Astrocyte (in vitro differentiated cells and primary cell): Measurements from ENCODE around the gene CMTM8. TPM values are rescaled to one million over a fixed set of nuclear protein-coding genes. Genes with fewer than 3 reads are reported as not detected.

Experiments used
- DNase-seq: peaks from one replicate; pipeline ENCODE4 v3.0.0-alpha.2; 2010; ENCODE audit warnings: low read depth
- FAIRE-seq: peaks from 2 replicates; lab custom pipeline; 2011; peaks lifted over from hg19 to GRCh38; lab: Jason Lieb, UNC
- H2AFZ ChIP-seq: 2 replicates; pipeline ENCODE4 v1.6.0; 2012; ENCODE audit warnings: low read depth, low read length, inconsistent platforms
- H3K27ac ChIP-seq: 2 replicates; pipeline ENCODE4 v1.5.1; 2011; ENCODE audit warnings: low read depth, low read length, inconsistent platforms
- H3K27me3 ChIP-seq: 2 replicates; pipeline ENCODE4 v1.6.0; 2011; ENCODE audit warnings: low read length, inconsistent platforms; ENCODE audit not compliant: insufficient read depth
- H3K36me3 ChIP-seq: 2 replicates; pipeline ENCODE4 v1.5.1; 2011; ENCODE audit warnings: low read length, inconsistent platforms; ENCODE audit not compliant: insufficient read depth
- H3K4me1 ChIP-seq: 2 replicates; pipeline ENCODE4 v1.5.1; 2011; ENCODE audit warnings: low read length, inconsistent platforms; ENCODE audit not compliant: insufficient read depth
- H3K4me2 ChIP-seq: 2 replicates; pipeline ENCODE4 v1.6.0; 2012; ENCODE audit warnings: low read length, inconsistent platforms
- H3K4me3 ChIP-seq: 2 replicates; pipeline ENCODE4 v1.5.1; 2011; ENCODE audit warnings: low read depth, mild to moderate bottlenecking, low read length, inconsistent platforms; ENCODE audit not compliant: insufficient read depth
- H3K79me2 ChIP-seq: 2 replicates; pipeline ENCODE4 v1.6.0; 2012; ENCODE audit warnings: mild to moderate bottlenecking, low read length, inconsistent platforms; ENCODE audit not compliant: insufficient read depth
- H3K9ac ChIP-seq: 2 replicates; pipeline ENCODE4 v1.6.0; 2012; ENCODE audit warnings: mild to moderate bottlenecking, low read length, inconsistent platforms
- H3K9me3 ChIP-seq: 2 replicates; pipeline ENCODE4 v1.5.1; 2012; ENCODE audit warnings: low read depth, mild to moderate bottlenecking, low read length, inconsistent platforms; ENCODE audit not compliant: insufficient read depth
- H4K20me1 ChIP-seq: 2 replicates; pipeline ENCODE4 v1.6.0; 2012; ENCODE audit warnings: low read length, inconsistent platforms; ENCODE audit not compliant: insufficient read depth
- H3K27ac Mint-ChIP-seq: one replicate; pipeline ENCODE4 v1.8.0; 2021; ENCODE audit warnings: mild to moderate bottlenecking, mixed read lengths; ENCODE audit not compliant: unreplicated experiment
- H3K27me3 Mint-ChIP-seq: one replicate; pipeline ENCODE4 v1.8.0; 2021; ENCODE audit warnings: low read depth, mixed read lengths; ENCODE audit not compliant: unreplicated experiment
- H3K36me3 Mint-ChIP-seq: one replicate; pipeline ENCODE4 v1.8.0; 2021; ENCODE audit warnings: low read depth, mixed read lengths; ENCODE audit not compliant: unreplicated experiment
- H3K4me1 Mint-ChIP-seq: one replicate; pipeline ENCODE4 v1.8.0; 2021; ENCODE audit warnings: low read depth, mixed read lengths; ENCODE audit not compliant: unreplicated experiment
- H3K4me3 Mint-ChIP-seq: one replicate; pipeline ENCODE4 v1.8.0; 2021; ENCODE audit warnings: mild to moderate bottlenecking, moderate library complexity, mixed read lengths; ENCODE audit not compliant: unreplicated experiment
- H3K9me3 Mint-ChIP-seq: one replicate; pipeline ENCODE4 v1.8.0; 2021; ENCODE audit warnings: mild to moderate bottlenecking, mixed read lengths; ENCODE audit not compliant: unreplicated experiment
- EZH2 ChIP-seq: IDR thresholded peaks from 2 replicates; pipeline ENCODE4 v1.6.1; 2012; ENCODE audit warnings: mild to moderate bottlenecking, low read length, inconsistent platforms; ENCODE audit not compliant: insufficient read depth
- total RNA-seq: library from RNA; stranded (reverse); gene quantifications from 2 replicates; pipeline ENCODE4 v1.2.1, GENCODE V29; 2021
- TF ChIP-seq, protein P1 (sequence below): IDR thresholded peaks from 2 replicates; pipeline ENCODE4 v1.5.1; 2011; ENCODE audit warnings: low read depth, mild to moderate bottlenecking, inconsistent platforms, low read length, moderate library complexity; ENCODE audit not compliant: insufficient read depth

CMTM8 gene
- total RNA-seq, 1 donor from 2014 or later, result 1.6 TPM

DNA sequence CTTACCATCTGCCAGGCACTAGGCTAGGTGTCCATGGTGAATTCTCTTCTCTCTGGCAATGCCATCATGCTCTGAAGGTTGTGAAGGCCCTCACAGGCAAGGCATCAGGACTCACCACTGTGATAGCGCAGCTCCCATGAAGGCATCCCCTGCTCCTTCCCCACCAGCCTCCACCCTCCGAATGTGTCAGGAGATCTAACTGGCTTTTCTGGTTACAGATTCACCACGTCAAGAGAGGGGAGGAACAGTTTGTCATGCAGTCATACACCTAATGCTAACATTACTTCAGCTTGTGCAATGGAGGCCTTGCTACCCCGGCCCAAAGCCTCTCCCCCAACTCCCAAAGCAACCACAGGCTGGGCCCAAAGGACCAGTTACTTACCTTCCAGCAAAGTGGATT, 8.9 kb upstream of the CMTM8 start:
- H3K9me3 ChIP-seq, result peaks cover 4% of the 10 kb centered on the region
- no peaks in the 10 kb centered on the region for H3K27me3 ChIP-seq
- H3K79me2 ChIP-seq, result no peaks in the 10 kb centered on the region
- no peaks in the 10 kb centered on the region for H3K36me3 ChIP-seq
- H3K27ac ChIP-seq, result no peak overlapping the region
- no peak for FAIRE-seq
- Mint-ChIP-seq H3K27ac (no peak overlapping the region), H3K9me3 (peaks cover 5% of the 10 kb centered on the region), H3K27me3 (no peaks in the 10 kb centered on the region), H3K36me3 (no peaks in the 10 kb centered on the region), H3K4me1 (peaks cover 8% of the 10 kb centered on the region), H3K4me3 (no peak overlapping the region)
- no peak for TF ChIP-seq EZH2
- TF ChIP-seq, protein P1, sequence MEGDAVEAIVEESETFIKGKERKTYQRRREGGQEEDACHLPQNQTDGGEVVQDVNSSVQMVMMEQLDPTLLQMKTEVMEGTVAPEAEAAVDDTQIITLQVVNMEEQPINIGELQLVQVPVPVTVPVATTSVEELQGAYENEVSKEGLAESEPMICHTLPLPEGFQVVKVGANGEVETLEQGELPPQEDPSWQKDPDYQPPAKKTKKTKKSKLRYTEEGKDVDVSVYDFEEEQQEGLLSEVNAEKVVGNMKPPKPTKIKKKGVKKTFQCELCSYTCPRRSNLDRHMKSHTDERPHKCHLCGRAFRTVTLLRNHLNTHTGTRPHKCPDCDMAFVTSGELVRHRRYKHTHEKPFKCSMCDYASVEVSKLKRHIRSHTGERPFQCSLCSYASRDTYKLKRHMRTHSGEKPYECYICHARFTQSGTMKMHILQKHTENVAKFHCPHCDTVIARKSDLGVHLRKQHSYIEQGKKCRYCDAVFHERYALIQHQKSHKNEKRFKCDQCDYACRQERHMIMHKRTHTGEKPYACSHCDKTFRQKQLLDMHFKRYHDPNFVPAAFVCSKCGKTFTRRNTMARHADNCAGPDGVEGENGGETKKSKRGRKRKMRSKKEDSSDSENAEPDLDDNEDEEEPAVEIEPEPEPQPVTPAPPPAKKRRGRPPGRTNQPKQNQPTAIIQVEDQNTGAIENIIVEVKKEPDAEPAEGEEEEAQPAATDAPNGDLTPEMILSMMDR, result no peak
- no peak overlapping the region for H3K9ac ChIP-seq
- no peak for DNase-seq
- H2AFZ ChIP-seq, result no peak overlapping the region
- peaks cover 12% of the 10 kb centered on the region for H3K4me1 ChIP-seq
- no peaks in the 10 kb centered on the region for H4K20me1 ChIP-seq
- no peak overlapping the region for H3K4me3 ChIP-seq
- no peak overlapping the region for H3K4me2 ChIP-seq

DNA sequence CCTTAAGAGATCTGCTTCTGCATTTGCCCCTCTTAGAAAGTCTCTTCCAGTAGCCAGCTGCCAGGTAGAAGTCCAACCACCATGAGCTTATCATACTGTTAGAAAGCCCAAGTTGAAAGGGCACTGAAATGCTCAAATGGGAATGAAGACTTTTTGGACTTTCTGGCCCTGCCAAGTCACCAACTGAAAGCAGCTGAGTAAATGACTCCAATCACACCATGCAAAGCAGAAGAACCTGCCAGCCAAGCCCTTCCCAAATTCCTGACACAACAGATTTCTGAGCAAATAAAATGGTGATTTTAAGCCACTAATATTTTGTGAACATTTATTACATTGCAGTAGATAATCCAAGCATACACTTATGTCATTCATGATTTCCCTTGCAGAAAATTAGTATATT, 2.1 kb upstream of the CMTM8 start:
- FAIRE-seq (no peak), DNase-seq (no peak)
- Histone ChIP-seq H3K4me3 (no peak overlapping the region), H3K9me3 (no peaks in the 10 kb centered on the region), H3K27ac (no peak overlapping the region), H3K36me3 (no peaks in the 10 kb centered on the region), H3K9ac (no peak overlapping the region), H3K27me3 (peaks cover 12% of the 10 kb centered on the region), H2AFZ (no peak overlapping the region), H3K79me2 (no peaks in the 10 kb centered on the region), H3K4me1 (peaks cover 13% of the 10 kb centered on the region), H3K4me2 (no peak overlapping the region), H4K20me1 (peaks cover 9% of the 10 kb centered on the region)
- no peak for TF ChIP-seq EZH2
- TF ChIP-seq, protein P1, result no peak
- peaks cover 29% of the 10 kb centered on the region for H3K27me3 Mint-ChIP-seq
- no peak overlapping the region for H3K27ac Mint-ChIP-seq
- no peaks in the 10 kb centered on the region for H3K36me3 Mint-ChIP-seq
- H3K4me3 Mint-ChIP-seq, result no peak overlapping the region
- peaks cover 6% of the 10 kb centered on the region for H3K9me3 Mint-ChIP-seq
- H3K4me1 Mint-ChIP-seq, result no peaks in the 10 kb centered on the region

DNA sequence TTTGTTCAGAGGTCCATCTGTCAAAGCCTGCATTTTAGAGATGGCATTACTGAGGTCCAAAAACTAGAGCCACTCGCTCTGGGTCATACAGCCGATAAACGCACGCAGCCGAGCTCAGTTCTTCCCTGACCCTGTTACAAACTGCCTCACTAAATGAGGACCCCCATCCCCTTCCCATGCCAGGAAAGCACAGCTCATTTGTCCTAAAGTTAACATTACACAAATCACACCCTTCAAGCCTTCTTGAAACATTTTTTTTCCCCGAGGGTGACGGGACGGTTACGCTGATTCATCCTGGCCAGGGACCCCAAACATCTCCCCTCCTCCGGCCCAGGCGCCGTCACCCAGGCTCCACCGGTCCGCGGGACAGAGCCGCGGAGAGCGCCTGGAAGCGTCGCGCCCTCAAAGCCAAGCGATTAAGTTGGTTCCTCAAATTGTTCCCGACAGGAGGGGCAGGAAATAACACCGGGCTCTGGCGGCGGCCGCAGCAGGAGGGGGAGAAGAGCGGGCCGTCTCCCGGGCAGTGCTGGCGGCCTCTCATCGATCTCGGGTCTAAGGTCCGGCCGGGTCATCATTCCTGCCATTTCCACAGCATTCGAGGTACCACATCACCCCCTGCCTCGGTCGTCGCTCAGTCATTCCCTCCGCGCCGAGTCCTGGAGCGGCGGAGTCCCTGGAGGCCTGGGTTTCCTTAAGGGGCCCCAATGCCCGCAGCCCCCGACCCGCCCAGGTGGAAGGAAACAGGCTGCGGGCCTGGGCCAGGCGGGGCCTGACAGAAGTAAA, 619 bp upstream of the CMTM8 start:
- Mint-ChIP-seq H3K36me3 (no peaks in the 10 kb centered on the region), H3K4me3 (peak overlapping the region; percentile 78), H3K9me3 (peaks cover 6% of the 10 kb centered on the region), H3K27ac (no peak overlapping the region), H3K27me3 (peaks cover 29% of the 10 kb centered on the region), H3K4me1 (no peaks in the 10 kb centered on the region)
- Histone ChIP-seq H2AFZ (peak overlapping the region; percentile 84), H3K36me3 (no peaks in the 10 kb centered on the region), H3K9ac (peak overlapping the region; percentile 28), H3K79me2 (no peaks in the 10 kb centered on the region), H3K27ac (no peak overlapping the region), H3K4me3 (peak overlapping the region; percentile 50), H3K9me3 (no peaks in the 10 kb centered on the region), H3K4me2 (peak overlapping the region; percentile 98), H3K27me3 (peaks cover 12% of the 10 kb centered on the region), H3K4me1 (peaks cover 13% of the 10 kb centered on the region), H4K20me1 (peaks cover 9% of the 10 kb centered on the region)
- FAIRE-seq, result no peak
- no peak for TF ChIP-seq EZH2
- TF ChIP-seq, protein P1, result no peak
- DNase-seq, result no peak
